Testis (tissue), 2 donors: ENCODE data around the gene CTXND1.

Experiments used
- POLR2A ChIP-seq: fragments of 450-650 bp; IDR thresholded peaks from one replicate; pipeline ENCODE4 v1.6.1; 2017; ENCODE audit warnings: antibody characterized with exemption, mild to moderate bottlenecking, moderate library complexity
- TF ChIP-seq, protein P1 (sequence below), 3 experiments: fragments of 450-650 bp in 2 of 3; fragments of 200-600 bp in 1 of 3; sonication (generic) in 1 of 3; IDR thresholded peaks; one replicate each; pipeline ENCODE4 v1.5.1; 2016 to 2019; ENCODE audit warnings: antibody characterized with exemption in 3 of 3, mild to moderate bottlenecking in 2 of 3, moderate library complexity in 1 of 3

DNA sequence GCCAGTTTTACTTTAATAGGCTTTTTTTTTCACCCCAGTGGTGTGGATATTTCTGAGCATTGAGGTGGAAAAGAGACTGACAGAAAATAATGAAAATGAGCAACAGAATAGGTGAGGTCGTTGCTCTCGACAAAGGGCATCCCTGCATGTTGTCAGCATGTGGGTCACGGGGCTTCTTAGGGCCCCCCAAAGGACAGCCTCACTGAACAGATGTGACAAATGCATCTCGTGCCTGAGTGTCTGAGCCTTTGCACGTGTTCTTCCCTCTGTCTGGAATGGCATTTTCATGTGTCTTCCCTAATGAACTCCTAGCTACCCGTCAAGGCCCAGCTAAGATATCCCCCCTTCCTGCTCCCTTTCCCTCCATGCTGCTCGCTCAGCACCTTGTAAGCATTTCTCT lies 67.5 kb downstream of the CTXND1 start:
- TF ChIP-seq, protein P1, sequence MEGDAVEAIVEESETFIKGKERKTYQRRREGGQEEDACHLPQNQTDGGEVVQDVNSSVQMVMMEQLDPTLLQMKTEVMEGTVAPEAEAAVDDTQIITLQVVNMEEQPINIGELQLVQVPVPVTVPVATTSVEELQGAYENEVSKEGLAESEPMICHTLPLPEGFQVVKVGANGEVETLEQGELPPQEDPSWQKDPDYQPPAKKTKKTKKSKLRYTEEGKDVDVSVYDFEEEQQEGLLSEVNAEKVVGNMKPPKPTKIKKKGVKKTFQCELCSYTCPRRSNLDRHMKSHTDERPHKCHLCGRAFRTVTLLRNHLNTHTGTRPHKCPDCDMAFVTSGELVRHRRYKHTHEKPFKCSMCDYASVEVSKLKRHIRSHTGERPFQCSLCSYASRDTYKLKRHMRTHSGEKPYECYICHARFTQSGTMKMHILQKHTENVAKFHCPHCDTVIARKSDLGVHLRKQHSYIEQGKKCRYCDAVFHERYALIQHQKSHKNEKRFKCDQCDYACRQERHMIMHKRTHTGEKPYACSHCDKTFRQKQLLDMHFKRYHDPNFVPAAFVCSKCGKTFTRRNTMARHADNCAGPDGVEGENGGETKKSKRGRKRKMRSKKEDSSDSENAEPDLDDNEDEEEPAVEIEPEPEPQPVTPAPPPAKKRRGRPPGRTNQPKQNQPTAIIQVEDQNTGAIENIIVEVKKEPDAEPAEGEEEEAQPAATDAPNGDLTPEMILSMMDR (IDR thresholded peaks at IDR 0.05), result no peak
- no peak for TF ChIP-seq POLR2A
